IPS DF 6.9 (cell line): ENCODE measurements around the gene VIPAS39.
"Not testable (repeated sequence)": the region's sequence is repeated elsewhere in the genome, so short reads cannot be mapped to it uniquely, and the experiment has no call there.

Experiments
- DNase-seq: peaks from one replicate; pipeline ENCODE4 v3.0.0-alpha.2; 2013; ENCODE audit warnings: low read depth, low spot score
- H3K27ac ChIP-seq: one replicate; pipeline ENCODE4 v1.5.1; 2013; ENCODE audit warnings: low read length, control low read depth
- H3K27me3 ChIP-seq: 2 replicates; pipeline ENCODE4 v1.6.1; 2013; ENCODE audit warnings: mild to moderate bottlenecking, low read length; ENCODE audit not compliant: control insufficient read depth, insufficient read depth
- H3K36me3 ChIP-seq: 2 replicates; pipeline ENCODE4 v1.6.1; 2013; ENCODE audit warnings: low read length; ENCODE audit not compliant: control insufficient read depth, insufficient read depth
- H3K4me1 ChIP-seq: 2 replicates; pipeline ENCODE4 v1.6.1; 2013; ENCODE audit warnings: low read length; ENCODE audit not compliant: control insufficient read depth, insufficient read depth
- H3K4me3 ChIP-seq: 2 replicates; pipeline ENCODE4 v1.5.1; 2013; ENCODE audit warnings: mild to moderate bottlenecking, low read length
- H3K9me3 ChIP-seq: 2 replicates; pipeline ENCODE4 v1.6.1; 2013; ENCODE audit warnings: low read length, inconsistent platforms; ENCODE audit not compliant: control insufficient read depth, insufficient read depth
- WGBS: extraction: QIAGEN DNeasy Blood & Tissue Kit; methylation state at CpG from one replicate; pipeline ENCODE4 v1.1.7; 2013; ENCODE audit warnings: mixed read lengths, missing lambda C conversion rate; ENCODE audit not compliant: insufficient read length, insufficient coverage; 5-methylcytosine and 5-hydroxymethylcytosine counted together

Gene VIPAS39

GRCh38 chr14:77438596-77438995 is 18.8 kb downstream of the VIPAS39 start:
- Histone ChIP-seq H3K36me3 (no peaks in the 10 kb centered on the region; the same call in 1 of the 2 replicates), H3K4me1 (no peaks in the 10 kb centered on the region), H3K27me3 (no peaks in the 10 kb centered on the region), H3K4me3 (no peak overlapping the region), H3K27ac (no peak overlapping the region), H3K9me3 (no peaks in the 10 kb centered on the region)
- no peak for DNase-seq
- WGBS = no CpG with 5 or more reads among the region's 1 CpG

GRCh38 chr14:77436042-77436441 is 21.4 kb downstream of the VIPAS39 start:
- H3K27me3 ChIP-seq = no peaks in the 10 kb centered on the region
- H3K9me3 ChIP-seq = no peaks in the 10 kb centered on the region
- H3K36me3 ChIP-seq = no peaks in the 10 kb centered on the region
- WGBS = no CpG with 5 or more reads among the region's 3 CpGs
- no peak overlapping the region for H3K4me3 ChIP-seq
- DNase-seq = no peak
- no peak overlapping the region for H3K27ac ChIP-seq
- no peaks in the 10 kb centered on the region for H3K4me1 ChIP-seq

DNA sequence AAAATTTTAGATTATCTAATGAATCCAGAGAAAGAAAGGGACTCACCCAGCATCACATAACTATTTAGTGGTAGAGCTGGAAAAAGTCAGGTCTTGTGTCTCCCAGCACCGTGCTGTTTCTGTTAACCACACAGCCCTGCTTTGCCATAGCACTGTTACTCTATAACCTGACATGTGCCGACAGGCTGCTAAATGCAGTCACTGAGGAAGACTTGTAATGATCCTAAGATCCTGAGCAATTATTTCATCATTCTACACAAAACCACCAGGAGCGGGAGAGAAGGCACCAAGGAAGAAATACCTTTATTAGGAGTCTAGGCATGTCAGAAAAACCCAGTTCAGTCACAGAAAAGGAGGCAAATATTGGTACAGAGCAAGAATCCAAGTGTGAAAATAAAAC is 31.0 kb downstream of the VIPAS39 start:
- Histone ChIP-seq H3K4me3 (no peak overlapping the region), H3K9me3 (no peaks in the 10 kb centered on the region), H3K4me1 (peaks cover 2% of the 10 kb centered on the region; the same call in 1 of the 2 replicates), H3K27me3 (no peaks in the 10 kb centered on the region), H3K27ac (no peak overlapping the region), H3K36me3 (peaks cover 11% of the 10 kb centered on the region)
- no peak for DNase-seq
- WGBS = no CpG with 5 or more reads among the region's 3 CpGs

DNA sequence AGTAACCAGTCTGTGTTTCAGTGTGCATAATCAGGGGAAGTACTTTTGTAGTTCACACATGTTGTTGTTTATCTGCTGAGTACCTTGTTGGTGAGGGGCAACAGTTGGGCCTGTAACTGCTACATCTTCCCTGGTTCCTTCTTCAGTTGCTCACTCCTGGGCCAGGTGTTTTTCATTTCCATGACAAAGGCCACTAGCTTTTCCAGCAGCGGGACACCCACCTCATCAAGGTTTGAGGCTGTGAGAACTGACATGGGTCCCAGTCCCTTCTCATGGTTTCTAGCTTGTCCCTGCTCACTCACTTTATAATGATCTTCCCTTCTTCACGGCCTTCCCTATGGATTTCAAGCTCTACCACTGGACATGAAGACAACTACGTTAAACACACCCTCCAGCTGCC is 32.5 kb downstream of the VIPAS39 start:
- DNase-seq = peak; percentile 7
- Histone ChIP-seq H3K4me1 (peaks cover 2% of the 10 kb centered on the region; the same call in 1 of the 2 replicates), H3K36me3 (peaks cover 11% of the 10 kb centered on the region), H3K27me3 (no peaks in the 10 kb centered on the region), H3K9me3 (no peaks in the 10 kb centered on the region), H3K4me3 (no peak overlapping the region), H3K27ac (no peak overlapping the region)
- no CpG with 5 or more reads among the region's 3 CpGs for WGBS

GRCh38 chr14:77423423-77423822 is 34.0 kb downstream of the VIPAS39 start, which contains the start of gene NOXRED1:
Gene NOXRED1 (minus strand): TSS chr14:77423523. CDS start chr14:77422889, 634 bp downstream.
- Histone ChIP-seq H3K9me3 (no peaks in the 10 kb centered on the region), H3K27me3 (no peaks in the 10 kb centered on the region), H3K36me3 (peaks cover 8% of the 10 kb centered on the region), H3K4me1 (peaks cover 2% of the 10 kb centered on the region; the same call in 1 of the 2 replicates), H3K27ac (no peak within 1 kb of the TSS), H3K4me3 (no peak within 1 kb of the TSS)
- no CpG with 5 or more reads among the region's 1 CpG for WGBS
- no peak for DNase-seq

GRCh38 chr14:77421201-77421600 is 36.2 kb downstream of the VIPAS39 start:
- no peak overlapping the region for H3K4me3 ChIP-seq
- no peaks in the 10 kb centered on the region for H3K36me3 ChIP-seq
- WGBS = no CpG with 5 or more reads among the region's 2 CpGs
- no peak overlapping the region for H3K27ac ChIP-seq
- peaks cover 2% of the 10 kb centered on the region; the same call in 1 of the 2 replicates for H3K4me1 ChIP-seq
- no peak for DNase-seq
- H3K9me3 ChIP-seq = no peaks in the 10 kb centered on the region
- no peaks in the 10 kb centered on the region for H3K27me3 ChIP-seq

- Histone ChIP-seq H3K27ac (no peak overlapping the region), H3K4me1 (no peaks in the 10 kb centered on the region; the same call in 1 of the 2 replicates), H3K4me3 (no peak overlapping the region), H3K36me3 (no peaks in the 10 kb centered on the region), H3K9me3 (no peaks in the 10 kb centered on the region), H3K27me3 (no peaks in the 10 kb centered on the region)
- no peak for DNase-seq
- no CpG with 5 or more reads among the region's 8 CpGs for WGBS
Observed at GRCh38 chr14:77416836-77417235, 40.6 kb downstream of the VIPAS39 start.

DNA sequence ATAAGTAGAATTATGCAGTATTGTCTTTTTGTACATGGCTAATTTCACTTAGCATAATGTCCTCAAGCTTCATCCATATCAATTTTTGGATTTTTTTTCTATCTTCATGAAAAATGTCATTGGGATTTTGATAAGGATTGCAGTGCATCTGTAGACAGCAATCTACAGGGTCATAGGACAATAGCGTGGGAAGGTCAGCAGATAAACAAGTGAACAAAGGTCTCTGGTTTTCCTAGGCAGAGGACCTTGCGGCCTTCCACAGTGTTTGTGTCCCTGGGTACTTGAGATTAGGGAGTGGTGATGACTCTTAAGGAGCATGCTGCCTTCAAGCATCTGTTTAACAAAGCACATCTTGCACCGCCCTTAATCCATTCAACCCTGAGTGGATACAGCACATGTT is 41.3 kb downstream of the VIPAS39 start:
- DNase-seq, H3K27me3 ChIP-seq, H3K4me1 ChIP-seq, H3K36me3 ChIP-seq, H3K4me3 ChIP-seq, H3K27ac ChIP-seq, H3K9me3 ChIP-seq: not testable (repeated sequence)
- WGBS = no CpG with 5 or more reads among the region's 3 CpGs

DNA sequence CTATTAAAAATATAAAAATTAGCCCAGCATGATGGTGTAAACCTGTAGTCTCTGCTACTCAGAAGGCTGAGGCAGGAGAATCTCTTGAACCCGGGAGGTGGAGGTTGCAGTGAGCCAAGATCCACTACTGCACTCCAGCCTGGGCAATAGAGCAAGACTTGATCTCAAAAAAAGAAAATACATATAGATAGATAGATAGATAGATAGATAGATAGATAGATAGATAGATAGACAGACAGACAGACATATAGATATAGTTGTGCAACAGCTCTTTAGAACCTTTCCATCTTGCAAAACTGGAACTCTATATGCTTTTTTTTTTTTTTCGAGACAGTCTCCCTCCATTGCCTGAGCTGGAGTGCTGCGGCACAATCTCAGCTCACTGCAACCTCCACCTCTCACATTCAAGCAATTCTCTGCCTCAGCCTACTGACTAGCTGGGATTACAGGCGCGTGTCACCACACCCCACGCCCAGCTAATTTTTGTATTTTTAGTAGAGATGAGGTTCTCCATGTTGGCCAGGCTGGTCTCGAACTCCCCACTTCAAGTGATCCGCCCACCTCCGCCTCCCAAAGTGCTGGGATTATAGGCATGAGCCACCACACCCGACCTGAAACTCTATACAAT is 41.9 kb downstream of the VIPAS39 start:
- DNase-seq, H3K36me3 ChIP-seq, H3K27ac ChIP-seq, H3K4me1 ChIP-seq, H3K27me3 ChIP-seq, H3K4me3 ChIP-seq, H3K9me3 ChIP-seq: not testable (repeated sequence)
- WGBS = no CpG with 5 or more reads among the region's 10 CpGs

GRCh38 chr14:77409131-77409533 is 48.3 kb downstream of the VIPAS39 start:
- Histone ChIP-seq H3K27me3 (no peaks in the 10 kb centered on the region), H3K27ac (no peak overlapping the region), H3K4me3 (no peak overlapping the region), H3K9me3 (no peaks in the 10 kb centered on the region), H3K4me1 (no peaks in the 10 kb centered on the region), H3K36me3 (no peaks in the 10 kb centered on the region)
- no CpG with 5 or more reads among the region's 3 CpGs for WGBS
- peak; percentile 35 for DNase-seq

DNA sequence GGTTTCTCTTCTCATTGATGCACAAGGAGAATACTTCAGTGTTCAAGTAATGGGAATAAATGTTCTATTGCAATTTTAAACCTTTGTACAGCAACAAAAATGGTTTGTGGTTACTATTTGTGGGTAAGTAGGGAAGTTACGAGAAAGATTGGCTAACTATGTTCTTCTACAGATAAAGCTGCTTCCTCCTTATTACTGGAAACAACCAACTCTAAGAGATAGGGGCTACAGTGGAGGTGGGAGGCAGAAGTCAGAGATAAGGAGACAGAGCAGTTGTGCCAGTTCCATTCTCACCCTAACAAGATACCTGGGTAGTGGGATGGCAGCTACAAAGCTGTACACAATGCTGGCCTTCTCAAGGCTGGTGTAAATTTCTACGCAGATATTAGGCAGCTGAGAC is 50.2 kb downstream of the VIPAS39 start:
- Histone ChIP-seq H3K4me3 (no peak overlapping the region; the same call in 1 of the 2 replicates), H3K27me3 (no peaks in the 10 kb centered on the region), H3K9me3 (no peaks in the 10 kb centered on the region), H3K36me3 (no peaks in the 10 kb centered on the region), H3K4me1 (no peaks in the 10 kb centered on the region), H3K27ac (no peak overlapping the region)
- DNase-seq = no peak
- no CpG with 5 or more reads among the region's 2 CpGs for WGBS
